ENCODE data around the gene STK4.

The STK4 gene

DNA sequence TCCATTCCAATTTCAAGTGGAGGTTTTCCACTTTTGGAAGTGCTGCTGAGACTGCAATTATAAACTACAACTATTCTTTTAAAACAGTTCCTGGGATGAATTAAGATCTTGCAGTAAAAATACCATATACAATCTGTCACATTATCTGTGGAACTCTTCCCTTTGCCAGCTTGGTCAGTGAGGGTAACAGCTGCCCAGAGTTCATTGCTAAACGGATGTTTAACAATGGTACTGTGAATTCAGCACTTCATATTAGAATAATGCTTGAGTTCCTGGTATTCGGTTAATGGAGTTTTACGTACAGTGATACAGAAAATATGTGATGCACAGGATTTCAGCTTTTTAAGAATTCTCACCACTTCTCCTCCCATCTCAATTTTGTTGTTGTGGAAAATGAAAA is 83.1 kb downstream of the STK4 start:
- Histone ChIP-seq H3K4me3 (ENCODE audit: low read depth in 1 of 2, low read length in 2 of 2) (no peak overlapping the region), H3K27ac (ENCODE audit: low read depth, low read length) (no peak overlapping the region), H3K36me3 (ENCODE audit: insufficient read depth, low read length) (no peaks in the 10 kb centered on the region), H3K27me3 (ENCODE audit: control insufficient read depth in 1 of 2, insufficient read depth in 2 of 2, low read length in 2 of 2) (no peaks in the 10 kb centered on the region), H3K9ac (ENCODE audit: low read length) (no peak overlapping the region), H3K9me3 (ENCODE audit: low read length) (no peaks in the 10 kb centered on the region), H3K4me1 (ENCODE audit: insufficient read depth, low read length) (peaks cover 24% of the 10 kb centered on the region)

DNA sequence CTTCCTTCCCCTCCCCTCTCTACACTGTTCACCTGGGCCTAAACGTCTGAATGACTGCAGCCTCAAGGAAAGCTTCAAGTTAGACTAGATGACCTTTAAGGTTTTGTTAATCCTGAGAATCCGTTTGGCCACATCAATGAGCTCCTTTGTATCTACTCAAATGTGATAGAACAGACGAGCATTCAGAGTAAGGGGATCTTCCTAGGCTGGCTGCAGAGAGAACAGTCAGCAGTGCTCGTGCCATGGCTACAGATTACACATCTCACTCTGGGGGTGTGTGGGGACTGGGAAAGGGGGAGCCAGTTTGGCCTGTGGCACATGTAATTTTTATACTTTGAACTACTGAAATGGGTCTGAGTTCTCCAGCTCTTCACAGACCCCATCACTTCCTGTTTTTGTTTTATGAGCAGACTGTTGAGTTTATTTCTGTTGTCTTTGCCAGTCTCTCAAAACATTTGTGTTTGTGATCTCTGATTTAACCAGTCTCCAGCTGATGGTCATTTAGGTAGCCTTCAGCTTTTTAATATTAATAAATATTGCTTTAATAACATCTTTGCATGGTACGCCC is 83.7 kb downstream of the STK4 start:
- H3K4me1 ChIP-seq (ENCODE audit: insufficient read depth, low read length), result peaks cover 24% of the 10 kb centered on the region
- no peaks in the 10 kb centered on the region for H3K27me3 ChIP-seq (ENCODE audit: control insufficient read depth in 1 of 2, insufficient read depth in 2 of 2, low read length in 2 of 2)
- no peak overlapping the region for H3K9ac ChIP-seq (ENCODE audit: low read length)
- H3K9me3 ChIP-seq (ENCODE audit: low read length), result no peaks in the 10 kb centered on the region
- H3K4me3 ChIP-seq (ENCODE audit: low read depth in 1 of 2, low read length in 2 of 2), result no peak overlapping the region
- H3K27ac ChIP-seq (ENCODE audit: low read depth, low read length), result no peak overlapping the region
- no peaks in the 10 kb centered on the region for H3K36me3 ChIP-seq (ENCODE audit: insufficient read depth, low read length)

DNA sequence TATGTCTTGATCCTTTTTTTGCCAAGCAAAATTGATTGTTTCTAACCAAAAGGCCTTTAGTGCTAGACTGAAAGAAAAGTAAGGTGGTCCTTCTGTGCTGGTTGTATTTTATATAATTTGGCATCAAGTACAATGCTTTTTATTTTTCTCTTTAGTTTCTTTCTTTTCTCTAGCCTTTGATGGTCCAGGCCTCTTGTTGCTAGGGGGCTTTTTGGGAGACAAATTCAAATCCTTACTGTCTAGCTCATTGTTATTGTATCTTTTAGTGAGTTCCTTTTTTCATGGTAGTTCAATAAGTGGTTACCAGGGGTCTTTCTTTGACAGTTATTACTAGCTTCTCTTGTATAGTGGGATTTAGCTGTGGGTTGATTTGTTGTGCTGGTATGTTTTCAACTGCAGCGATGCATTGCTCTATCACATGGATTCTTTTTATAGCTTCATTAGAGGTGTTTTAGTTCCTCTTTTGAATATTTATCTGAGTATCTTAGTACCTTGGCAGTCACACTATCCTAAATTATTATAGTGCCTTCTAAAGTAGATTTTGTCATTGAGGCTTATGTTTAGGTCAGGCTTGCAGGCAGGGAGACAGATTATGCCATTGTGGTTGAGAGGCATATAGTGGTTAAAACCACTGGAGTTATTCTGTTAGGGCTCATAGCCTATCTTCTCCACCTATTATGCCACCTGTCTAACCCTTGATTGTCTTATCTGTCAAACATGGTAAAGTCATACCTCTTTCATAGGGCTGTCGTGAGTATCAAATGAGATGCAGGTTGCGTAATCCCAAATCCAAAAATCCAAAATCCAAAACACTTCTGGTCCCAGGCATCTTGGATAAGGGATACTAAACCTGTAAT is 85.1 kb downstream of the STK4 start:
- H3K9me3 ChIP-seq (ENCODE audit: low read length), result no peaks in the 10 kb centered on the region
- H3K27me3 ChIP-seq (ENCODE audit: control insufficient read depth in 1 of 2, insufficient read depth in 2 of 2, low read length in 2 of 2), result no peaks in the 10 kb centered on the region
- no peak overlapping the region for H3K4me3 ChIP-seq (ENCODE audit: low read depth in 1 of 2, low read length in 2 of 2)
- no peak overlapping the region for H3K9ac ChIP-seq (ENCODE audit: low read length)
- no peaks in the 10 kb centered on the region for H3K36me3 ChIP-seq (ENCODE audit: insufficient read depth, low read length)
- no peak overlapping the region for H3K27ac ChIP-seq (ENCODE audit: low read depth, low read length)
- H3K4me1 ChIP-seq (ENCODE audit: insufficient read depth, low read length), result peaks cover 24% of the 10 kb centered on the region

DNA sequence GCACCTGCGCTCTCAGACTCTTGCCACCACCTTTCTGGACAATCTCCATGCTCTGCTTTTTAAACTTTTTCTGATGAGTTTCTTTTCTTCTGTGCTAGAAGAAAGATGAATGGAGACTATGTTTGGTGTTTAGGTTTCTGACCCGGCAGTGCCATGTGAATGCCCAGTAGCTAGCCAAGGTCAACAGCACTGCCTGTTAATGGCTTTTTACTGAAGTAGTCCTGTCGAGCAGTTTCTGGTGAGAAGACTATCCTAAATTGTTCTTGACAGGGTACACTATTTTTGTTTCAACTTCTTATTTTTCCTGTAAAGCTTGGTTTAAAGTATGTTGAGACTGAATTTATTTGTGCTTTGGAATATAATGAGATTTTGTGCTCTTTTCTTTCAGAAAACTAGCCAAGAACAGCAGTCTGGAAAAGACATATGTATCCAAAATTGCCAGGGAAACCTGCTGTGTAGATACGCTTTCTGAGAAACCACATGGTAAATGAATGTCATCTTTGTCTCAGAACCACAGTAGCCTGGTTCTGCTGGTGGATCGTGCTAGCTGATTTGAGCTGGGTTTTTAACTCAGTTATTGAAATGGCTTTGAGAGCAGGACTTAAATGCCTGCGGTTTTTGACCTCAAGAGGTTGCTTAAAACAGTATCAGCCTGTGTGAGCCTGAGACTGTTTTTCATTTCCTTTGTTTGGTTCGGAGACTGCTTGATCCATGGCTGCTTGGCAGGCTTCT is 86.6 kb downstream of the STK4 start:
- Histone ChIP-seq H3K36me3 (ENCODE audit: insufficient read depth, low read length) (peaks cover 5% of the 10 kb centered on the region), H3K4me1 (ENCODE audit: insufficient read depth, low read length) (peaks cover 24% of the 10 kb centered on the region), H3K4me3 (ENCODE audit: low read depth in 1 of 2, low read length in 2 of 2) (no peak overlapping the region), H3K9ac (ENCODE audit: low read length) (no peak overlapping the region), H3K27ac (ENCODE audit: low read depth, low read length) (no peak overlapping the region), H3K27me3 (ENCODE audit: control insufficient read depth in 1 of 2, insufficient read depth in 2 of 2, low read length in 2 of 2) (no peaks in the 10 kb centered on the region), H3K9me3 (ENCODE audit: low read length) (no peaks in the 10 kb centered on the region)

DNA sequence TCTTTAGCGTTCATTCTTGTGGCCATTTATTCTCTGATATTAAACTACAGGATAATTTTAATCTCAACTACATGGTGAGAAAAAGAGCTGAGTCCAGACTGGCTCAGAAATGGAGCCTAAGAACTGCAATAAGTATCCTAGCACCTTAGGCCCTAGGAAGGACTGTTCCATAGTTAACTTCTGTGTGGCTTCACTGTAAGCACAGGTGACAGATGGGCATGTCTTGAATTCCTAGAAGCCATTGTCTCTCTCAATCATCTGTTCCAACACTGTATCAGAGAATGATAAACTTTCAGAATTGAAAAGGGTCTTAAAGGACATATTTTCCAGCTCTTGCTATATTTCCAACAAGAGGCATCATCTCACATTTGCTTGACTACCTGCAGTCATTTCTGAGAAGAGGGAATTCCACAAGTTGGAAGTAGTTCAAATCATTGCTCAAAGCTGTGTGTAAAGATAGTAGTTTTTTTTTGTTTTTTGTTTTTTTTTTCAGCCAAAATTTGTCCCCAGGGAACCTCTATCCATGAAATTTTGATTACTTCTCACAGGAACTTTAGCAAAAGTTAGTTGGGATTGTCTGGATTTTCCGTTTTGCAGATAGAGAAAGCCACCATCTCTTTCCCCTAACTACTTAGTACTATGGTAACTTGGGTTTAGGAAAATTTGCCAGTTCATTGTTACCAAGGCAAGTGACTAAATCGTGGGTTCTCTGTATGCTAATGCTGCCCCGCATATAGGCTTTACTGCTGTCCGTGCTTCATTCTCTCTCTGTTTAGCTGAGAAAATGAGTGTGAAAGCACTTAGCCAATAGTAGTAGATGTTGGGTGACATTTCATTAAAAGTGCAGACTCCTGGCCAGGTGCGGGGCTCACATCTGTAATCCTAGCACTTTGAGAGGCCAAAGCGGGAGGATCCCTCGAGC is 87.4 kb downstream of the STK4 start:
- peaks cover 5% of the 10 kb centered on the region for H3K36me3 ChIP-seq (ENCODE audit: insufficient read depth, low read length)
- H3K9me3 ChIP-seq (ENCODE audit: low read length), result no peaks in the 10 kb centered on the region
- H3K9ac ChIP-seq (ENCODE audit: low read length), result no peak overlapping the region
- no peak overlapping the region for H3K4me3 ChIP-seq (ENCODE audit: low read depth in 1 of 2, low read length in 2 of 2)
- no peaks in the 10 kb centered on the region for H3K27me3 ChIP-seq (ENCODE audit: control insufficient read depth in 1 of 2, insufficient read depth in 2 of 2, low read length in 2 of 2)
- peaks cover 24% of the 10 kb centered on the region for H3K4me1 ChIP-seq (ENCODE audit: insufficient read depth, low read length)
- no peak overlapping the region for H3K27ac ChIP-seq (ENCODE audit: low read depth, low read length)

DNA sequence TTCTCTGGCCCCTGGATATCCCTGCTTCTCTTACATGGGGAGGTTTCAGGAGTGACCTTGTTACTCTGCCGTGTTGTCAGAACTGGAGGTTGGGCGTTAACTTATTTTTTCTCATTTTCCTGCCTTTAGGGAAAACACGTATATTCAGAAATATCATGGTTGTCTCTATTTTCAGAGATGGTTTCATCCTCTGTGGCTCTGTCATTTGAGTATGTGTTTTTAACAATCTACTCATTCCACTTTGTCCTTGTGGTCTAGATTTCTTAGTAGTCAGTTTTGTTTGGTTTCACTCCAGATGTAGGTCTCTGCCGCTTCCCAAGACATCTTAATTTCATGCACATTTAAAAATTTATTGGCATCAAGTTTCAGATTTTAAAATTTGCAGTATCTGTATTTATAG is 88.7 kb downstream of the STK4 start:
- H3K4me3 ChIP-seq (ENCODE audit: low read depth in 1 of 2, low read length in 2 of 2), result no peak overlapping the region
- H3K36me3 ChIP-seq (ENCODE audit: insufficient read depth, low read length), result peaks cover 5% of the 10 kb centered on the region
- H3K4me1 ChIP-seq (ENCODE audit: insufficient read depth, low read length), result peaks cover 11% of the 10 kb centered on the region
- no peaks in the 10 kb centered on the region for H3K27me3 ChIP-seq (ENCODE audit: control insufficient read depth in 1 of 2, insufficient read depth in 2 of 2, low read length in 2 of 2)
- H3K9ac ChIP-seq (ENCODE audit: low read length), result no peak overlapping the region
- H3K27ac ChIP-seq (ENCODE audit: low read depth, low read length), result no peak overlapping the region
- no peaks in the 10 kb centered on the region for H3K9me3 ChIP-seq (ENCODE audit: low read length)

DNA sequence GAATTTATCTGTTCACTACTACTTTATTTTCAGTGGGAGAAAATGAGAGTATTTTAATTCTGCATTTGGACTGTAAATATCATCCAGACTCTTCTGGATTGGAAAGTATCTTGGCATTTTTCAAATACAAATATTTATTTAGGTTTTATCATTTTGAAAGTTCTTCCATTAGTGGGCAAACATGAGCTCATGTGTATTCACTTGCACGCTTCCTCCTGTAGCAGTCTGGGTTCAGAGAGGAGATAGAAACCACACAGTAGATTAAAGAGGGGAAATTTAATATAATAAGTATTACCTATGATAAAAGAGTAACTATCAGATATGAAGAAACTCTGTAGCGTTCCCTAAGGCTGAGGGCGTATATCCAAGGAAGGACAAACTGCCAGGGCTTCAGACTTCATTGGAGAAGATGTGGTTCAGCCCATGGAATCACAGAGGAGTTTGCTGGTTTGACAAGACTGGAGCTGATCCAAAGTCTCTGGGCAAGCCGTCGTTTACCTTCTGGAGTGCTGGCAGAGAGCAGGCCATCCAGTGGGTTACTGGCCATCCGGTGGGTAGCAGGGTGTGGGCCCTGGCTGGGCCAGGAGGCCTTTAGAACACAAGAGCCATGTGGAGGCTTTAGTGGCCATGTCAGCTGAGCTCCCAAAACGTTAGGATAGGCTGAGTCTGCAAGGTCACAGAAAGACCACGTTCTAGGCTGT is 90.3 kb downstream of the STK4 start:
- Histone ChIP-seq H3K27me3 (ENCODE audit: control insufficient read depth in 1 of 2, insufficient read depth in 2 of 2, low read length in 2 of 2) (no peaks in the 10 kb centered on the region), H3K9me3 (ENCODE audit: low read length) (no peaks in the 10 kb centered on the region), H3K4me1 (ENCODE audit: insufficient read depth, low read length) (peaks cover 11% of the 10 kb centered on the region), H3K4me3 (ENCODE audit: low read depth in 1 of 2, low read length in 2 of 2) (no peak overlapping the region), H3K36me3 (ENCODE audit: insufficient read depth, low read length) (peaks cover 5% of the 10 kb centered on the region), H3K27ac (ENCODE audit: low read depth, low read length) (no peak overlapping the region), H3K9ac (ENCODE audit: low read length) (no peak overlapping the region)

DNA sequence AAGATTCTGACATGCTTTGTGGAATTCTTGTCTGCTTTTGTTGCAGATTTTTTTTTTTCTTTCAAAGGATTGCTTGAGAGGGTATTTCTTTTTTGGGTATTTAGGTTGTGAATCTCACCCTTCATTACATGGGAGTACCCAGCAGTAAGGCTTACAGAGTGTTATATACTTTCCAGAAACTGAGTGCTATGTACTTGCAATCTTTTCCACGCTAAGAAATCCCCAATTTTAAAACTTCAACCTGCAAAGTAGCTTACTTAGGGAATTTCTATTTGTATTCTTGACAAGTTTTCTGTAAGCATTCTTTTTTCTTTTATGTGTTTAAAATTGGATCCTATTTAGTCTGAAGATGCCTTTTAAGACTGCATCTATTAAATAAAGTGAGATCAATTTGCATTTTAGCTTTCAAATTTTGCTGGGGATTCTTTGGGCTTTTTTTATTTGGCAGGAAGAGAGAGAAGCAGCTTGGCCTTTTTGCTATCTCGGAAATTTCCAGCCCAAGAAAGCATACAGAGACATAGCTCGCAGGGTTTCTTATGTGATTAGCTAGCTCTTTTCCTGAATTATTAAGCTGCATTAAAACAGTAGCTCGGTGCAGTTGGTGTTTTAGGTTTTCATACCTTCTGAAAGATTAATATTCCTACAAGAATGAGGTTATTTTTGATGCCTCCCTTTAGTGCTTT is 92.0 kb downstream of the STK4 start:
- Histone ChIP-seq H3K27me3 (ENCODE audit: control insufficient read depth in 1 of 2, insufficient read depth in 2 of 2, low read length in 2 of 2) (no peaks in the 10 kb centered on the region), H3K36me3 (ENCODE audit: insufficient read depth, low read length) (peaks cover 5% of the 10 kb centered on the region), H3K9ac (ENCODE audit: low read length) (no peak overlapping the region), H3K4me3 (ENCODE audit: low read depth in 1 of 2, low read length in 2 of 2) (no peak overlapping the region), H3K27ac (ENCODE audit: low read depth, low read length) (no peak overlapping the region), H3K9me3 (ENCODE audit: low read length) (no peaks in the 10 kb centered on the region), H3K4me1 (ENCODE audit: insufficient read depth, low read length) (peaks cover 4% of the 10 kb centered on the region)

DNA sequence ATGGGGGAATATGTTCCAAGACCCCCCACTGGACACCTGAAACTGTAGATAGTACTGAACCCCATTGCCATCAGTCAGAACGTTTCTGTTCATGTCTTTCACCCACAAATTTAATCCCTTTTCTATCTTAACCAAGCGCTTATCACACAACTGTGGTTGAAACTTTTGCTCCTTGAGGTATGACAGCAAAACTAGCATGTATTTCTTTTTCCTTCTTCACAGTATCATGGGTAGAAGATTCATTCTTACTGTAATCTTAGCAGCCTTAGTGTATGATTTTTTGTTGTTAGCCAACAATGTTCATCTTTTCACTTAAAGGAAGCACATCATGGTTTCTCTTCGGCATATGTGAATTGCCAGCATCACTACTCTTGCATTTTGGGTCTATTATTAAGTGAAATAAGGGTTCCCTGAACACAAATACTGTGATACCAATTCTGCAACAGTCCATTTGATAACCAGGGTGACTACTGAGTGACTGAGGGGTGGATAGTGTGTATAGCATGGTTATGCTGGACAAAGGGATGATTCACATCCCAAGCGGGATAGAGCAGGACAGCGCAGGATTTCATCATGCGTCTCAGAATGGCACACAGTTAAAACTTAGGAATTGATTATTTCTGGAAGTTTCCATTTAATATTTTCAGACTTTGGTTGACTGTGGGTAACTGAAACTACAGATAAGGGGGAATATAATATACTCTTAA is 92.9 kb downstream of the STK4 start:
- H3K27me3 ChIP-seq (ENCODE audit: control insufficient read depth in 1 of 2, insufficient read depth in 2 of 2, low read length in 2 of 2), result no peaks in the 10 kb centered on the region
- H3K9me3 ChIP-seq (ENCODE audit: low read length), result no peaks in the 10 kb centered on the region
- no peak overlapping the region for H3K4me3 ChIP-seq (ENCODE audit: low read depth in 1 of 2, low read length in 2 of 2)
- H3K9ac ChIP-seq (ENCODE audit: low read length), result no peak overlapping the region
- no peaks in the 10 kb centered on the region for H3K4me1 ChIP-seq (ENCODE audit: insufficient read depth, low read length)
- peaks cover 5% of the 10 kb centered on the region for H3K36me3 ChIP-seq (ENCODE audit: insufficient read depth, low read length)
- H3K27ac ChIP-seq (ENCODE audit: low read depth, low read length), result no peak overlapping the region

DNA sequence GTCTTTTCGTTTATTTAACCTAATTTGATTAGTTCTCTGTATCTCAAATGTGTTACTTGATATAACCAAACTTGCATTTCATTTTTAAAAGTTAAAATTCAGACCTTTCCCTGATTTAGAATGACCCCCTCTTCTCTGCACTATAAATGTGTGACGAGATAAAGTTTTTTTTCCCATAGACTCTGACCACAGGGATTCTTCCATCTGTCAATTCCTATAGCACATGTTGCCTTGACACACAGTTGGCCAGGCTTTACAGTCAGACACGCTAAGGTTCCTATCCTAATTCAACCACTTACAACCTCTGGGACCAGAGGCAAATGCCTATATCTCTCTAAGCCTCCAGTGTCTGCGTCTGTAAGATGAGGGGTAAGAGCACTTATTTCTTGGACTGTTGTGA is 94.0 kb downstream of the STK4 start:
- H3K36me3 ChIP-seq (ENCODE audit: insufficient read depth, low read length), result peaks cover 5% of the 10 kb centered on the region
- no peaks in the 10 kb centered on the region for H3K4me1 ChIP-seq (ENCODE audit: insufficient read depth, low read length)
- no peaks in the 10 kb centered on the region for H3K27me3 ChIP-seq (ENCODE audit: control insufficient read depth in 1 of 2, insufficient read depth in 2 of 2, low read length in 2 of 2)
- H3K9ac ChIP-seq (ENCODE audit: low read length), result no peak overlapping the region
- H3K4me3 ChIP-seq (ENCODE audit: low read depth in 1 of 2, low read length in 2 of 2), result no peak overlapping the region
- no peak overlapping the region for H3K27ac ChIP-seq (ENCODE audit: low read depth, low read length)
- H3K9me3 ChIP-seq (ENCODE audit: low read length), result no peaks in the 10 kb centered on the region
